HEK293 (cell line): ENCODE data around the gene LMBR1.

ENCODE experiments used
- YY1 ChIP-seq: fragments of 450-650 bp; formaldehyde crosslinking; IDR thresholded peaks from 2 replicates; pipeline ENCODE4 v1.5.1; 2018; ENCODE audit warnings: missing biosample characterization, missing genetic modification characterization
- ZNF112 ChIP-seq: fragments of 450-650 bp; formaldehyde crosslinking; IDR thresholded peaks from 2 replicates; pipeline ENCODE4 v1.5.0; 2017; ENCODE audit warnings: missing biosample characterization, missing genetic modification characterization
- ZNF292 ChIP-seq: fragments of 450-650 bp; formaldehyde crosslinking; IDR thresholded peaks from 2 replicates; pipeline ENCODE4 v1.5.1; 2016; ENCODE audit warnings: low read depth, missing biosample characterization, missing genetic modification characterization, borderline replicate concordance
- ZNF311 ChIP-seq: fragments of 450-650 bp; formaldehyde crosslinking; IDR thresholded peaks from 2 replicates; pipeline ENCODE4 v1.5.1; 2017; ENCODE audit warnings: missing biosample characterization, missing genetic modification characterization, borderline replicate concordance
- ZNF548 ChIP-seq: fragments of 450-650 bp; formaldehyde crosslinking; IDR thresholded peaks from 2 replicates; pipeline ENCODE4 v1.5.1; 2016; ENCODE audit warnings: missing biosample characterization, missing genetic modification characterization
- ZNF677 ChIP-seq: fragments of 450-650 bp; IDR thresholded peaks from 2 replicates; pipeline ENCODE4 v1.5.0; 2018; ENCODE audit warnings: missing biosample characterization, mild to moderate bottlenecking, missing genetic modification characterization, moderate library complexity
- ZSCAN30 ChIP-seq: fragments of 450-650 bp; IDR thresholded peaks from 2 replicates; pipeline ENCODE4 v1.5.1; 2018; ENCODE audit warnings: missing biosample characterization, mild to moderate bottlenecking, missing genetic modification characterization, moderate library complexity
- TF ChIP-seq, protein P1 (sequence below): fragments of 450-650 bp; formaldehyde crosslinking; IDR thresholded peaks from 2 replicates; pipeline ENCODE4 v1.5.1; 2016; ENCODE audit warnings: missing biosample characterization, missing genetic modification characterization

- TF ChIP-seq ZNF292 (tag by site-specific recombination) (no peak), ZSCAN30 (tag by site-specific recombination) (no peak), ZNF548 (tag by site-specific recombination) (no peak), ZNF677 (tag by site-specific recombination) (no peak), YY1 (tag by site-specific recombination) (no peak), ZNF311 (tag by site-specific recombination) (no peak), ZNF112 (tag by site-specific recombination) (no peak)
- TF ChIP-seq, protein P1, sequence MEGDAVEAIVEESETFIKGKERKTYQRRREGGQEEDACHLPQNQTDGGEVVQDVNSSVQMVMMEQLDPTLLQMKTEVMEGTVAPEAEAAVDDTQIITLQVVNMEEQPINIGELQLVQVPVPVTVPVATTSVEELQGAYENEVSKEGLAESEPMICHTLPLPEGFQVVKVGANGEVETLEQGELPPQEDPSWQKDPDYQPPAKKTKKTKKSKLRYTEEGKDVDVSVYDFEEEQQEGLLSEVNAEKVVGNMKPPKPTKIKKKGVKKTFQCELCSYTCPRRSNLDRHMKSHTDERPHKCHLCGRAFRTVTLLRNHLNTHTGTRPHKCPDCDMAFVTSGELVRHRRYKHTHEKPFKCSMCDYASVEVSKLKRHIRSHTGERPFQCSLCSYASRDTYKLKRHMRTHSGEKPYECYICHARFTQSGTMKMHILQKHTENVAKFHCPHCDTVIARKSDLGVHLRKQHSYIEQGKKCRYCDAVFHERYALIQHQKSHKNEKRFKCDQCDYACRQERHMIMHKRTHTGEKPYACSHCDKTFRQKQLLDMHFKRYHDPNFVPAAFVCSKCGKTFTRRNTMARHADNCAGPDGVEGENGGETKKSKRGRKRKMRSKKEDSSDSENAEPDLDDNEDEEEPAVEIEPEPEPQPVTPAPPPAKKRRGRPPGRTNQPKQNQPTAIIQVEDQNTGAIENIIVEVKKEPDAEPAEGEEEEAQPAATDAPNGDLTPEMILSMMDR (tag by site-specific recombination): no peak
Observed at GRCh38 chr7:156746891-156747290, 146.1 kb downstream of the LMBR1 start.
